ENCODE measurements around the gene RND2.
"Not testable (repeated sequence)": the region's sequence is repeated elsewhere in the genome, so short reads cannot be mapped to it uniquely, and the experiment has no call there.

Gene RND2

GRCh38 chr17:43024407-43025289 is at the start of gene RND2:
Gene RND2 (plus strand): TSS chr17:43025231. CDS start chr17:43025348, 117 bp downstream.
- DNase-seq: peak; percentile 85

GRCh38 chr17:42975265-42975664 is 49.8 kb upstream of the RND2 start:
- no peak for DNase-seq

GRCh38 chr17:42975701-42976100 is 49.3 kb upstream of the RND2 start:
- DNase-seq: not testable (repeated sequence)

- peak; percentile 65 for DNase-seq
These were observed 45.3 kb upstream of the RND2 start, which contains the start of gene PTGES3L for GRCh38 chr17:42979511-42980273. Gene PTGES3L (minus strand): TSS chr17:42980080. CDS start chr17:42980053, 27 bp downstream.

- DNase-seq: peak; percentile 82
These were observed 44.7 kb upstream of the RND2 start, which contains the start of gene RUNDC1 for GRCh38 chr17:42980274-42980765. Gene RUNDC1 (plus strand): TSS chr17:42980565. CDS start chr17:42980577, 12 bp downstream.

- peak; percentile 45 for DNase-seq
These were observed 44.1 kb upstream of the RND2 start for GRCh38 chr17:42980766-42981397.

GRCh38 chr17:42982266-42982665 is 42.8 kb upstream of the RND2 start:
- no peak for DNase-seq

- DNase-seq: no peak
These were observed 39.8 kb upstream of the RND2 start for GRCh38 chr17:42985225-42985624.

GRCh38 chr17:42989141-42989540 is 35.9 kb upstream of the RND2 start:
- no peak for DNase-seq

GRCh38 chr17:42989726-42990652 is 35.0 kb upstream of the RND2 start:
- no peak for DNase-seq

GRCh38 chr17:42991471-42991870 is 33.6 kb upstream of the RND2 start:
- DNase-seq: no peak

GRCh38 chr17:42992872-42993271 is 32.2 kb upstream of the RND2 start:
- no peak for DNase-seq

- not testable (repeated sequence) for DNase-seq
These were observed 31.1 kb upstream of the RND2 start for GRCh38 chr17:42993913-42994312.

- DNase-seq: peak; percentile 11
These were observed 27.5 kb upstream of the RND2 start for GRCh38 chr17:42997390-42997983.

GRCh38 chr17:42997984-42998938 is 26.8 kb upstream of the RND2 start, which contains the start of gene RPL27:
Gene RPL27 (plus strand): TSS chr17:42998419. CDS start chr17:42998751, 332 bp downstream.
- peak; percentile 98 for DNase-seq

GRCh38 chr17:42999003-42999525 is 26.0 kb upstream of the RND2 start:
- DNase-seq: no peak

GRCh38 chr17:43000894-43001293 is 24.1 kb upstream of the RND2 start:
- DNase-seq: not testable (repeated sequence)

GRCh38 chr17:43003542-43004172 is 21.4 kb upstream of the RND2 start:
- DNase-seq: no peak

Measured in NCI-H1105 treated with DMSO at 0.1 percent for 48 hours (cell line).